Measurements from ENCODE around the gene NDUFA5.
A peak's percentile ranks its signal among the peaks of the same experiment; 100 is the strongest.

NDUFA5 gene

DNA sequence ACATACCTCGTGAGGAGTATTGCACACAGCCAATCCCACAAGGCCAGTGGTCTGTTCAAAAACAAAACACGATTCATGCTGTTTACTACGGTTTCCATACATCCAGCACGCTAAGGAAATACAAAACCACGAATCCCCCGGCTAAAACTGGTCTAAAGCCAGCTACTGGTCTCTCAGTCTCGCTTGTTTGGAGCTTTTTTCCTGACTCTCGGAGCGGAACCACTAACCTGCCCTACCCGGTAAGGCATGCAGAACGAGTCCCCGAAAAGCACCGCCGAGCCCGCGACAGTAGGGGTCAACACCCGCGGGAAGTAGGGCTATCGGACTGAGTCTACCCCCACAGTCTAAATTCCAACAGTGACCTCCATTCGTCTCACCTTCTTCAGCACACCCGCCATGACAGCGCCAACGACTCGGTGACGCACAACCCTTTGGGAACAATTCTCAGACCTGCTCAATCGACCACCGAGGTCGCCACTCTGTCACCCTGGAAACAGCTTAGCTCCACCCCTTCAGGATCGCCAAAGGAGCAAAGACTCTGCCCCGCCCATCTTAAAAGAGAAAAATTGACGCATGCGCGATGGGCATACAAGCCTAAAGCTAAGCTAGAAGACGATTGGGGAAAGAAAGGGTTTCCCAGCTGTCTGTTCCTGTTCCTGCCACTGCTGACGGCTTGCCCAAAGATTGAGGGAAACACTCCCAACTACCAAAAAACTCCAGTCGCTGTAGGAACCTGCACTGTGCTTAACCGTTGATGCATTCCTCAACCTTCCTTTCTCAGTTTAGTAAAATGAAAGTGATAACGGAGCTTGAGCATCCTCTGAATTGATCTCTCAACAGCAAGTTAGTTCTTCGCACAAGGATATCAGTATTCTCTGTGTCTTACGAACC lies at the start of gene NDUFA5:
Gene NDUFA5, minus strand, starts transcription at position 421 of the 891 bp plus-strand sequence. Its CDS starts 23 bp downstream, at position 398.
- peak; percentile 97 for DNase-seq

DNA sequence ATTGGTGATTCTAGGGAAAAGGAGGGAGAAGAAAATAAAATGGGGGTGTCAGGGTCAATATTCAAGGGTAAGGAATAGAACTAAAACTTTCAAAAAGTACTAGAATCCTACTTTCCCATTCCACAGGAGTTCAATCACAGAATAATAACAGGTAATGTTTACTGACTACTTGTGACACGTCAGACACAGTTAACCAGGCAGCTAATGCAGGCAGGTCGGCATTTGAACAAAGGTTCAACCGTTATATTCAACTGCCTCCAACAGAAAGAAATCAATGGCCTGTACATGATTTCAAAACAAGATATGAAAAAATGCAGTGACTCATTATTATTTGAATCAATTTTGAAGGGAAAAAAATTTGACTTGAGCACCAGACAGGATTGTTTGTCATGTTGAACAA lies 47.1 kb upstream of the NDUFA5 start:
- no peak for DNase-seq

- DNase-seq = no peak
Observed at GRCh38 chr7:123602648-123603047, 45.0 kb upstream of the NDUFA5 start.

DNA sequence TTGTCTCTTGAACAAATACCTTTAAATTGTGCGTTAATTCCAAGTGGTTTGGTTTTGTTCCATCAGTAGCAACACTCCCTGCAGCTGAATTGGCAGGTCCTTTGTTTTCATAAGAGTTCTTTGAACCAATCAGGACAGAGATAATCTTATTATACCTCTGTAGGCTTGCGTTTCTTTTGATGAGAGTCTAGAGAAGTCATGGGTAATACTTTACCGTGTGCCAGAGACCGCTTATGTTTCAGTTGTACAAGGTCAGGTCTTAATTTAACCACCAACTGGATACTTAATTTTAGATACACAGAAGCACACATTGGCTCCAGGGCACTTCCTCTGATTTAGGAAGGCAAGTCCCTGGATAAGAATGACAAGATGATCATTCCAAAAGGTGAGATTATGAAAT lies 43.9 kb upstream of the NDUFA5 start, which contains the start of gene ASB15:
Gene ASB15, plus strand, starts transcription at position 292 of the 400 bp plus-strand sequence. CDS start 12,682 bp downstream, outside the sequence.
- DNase-seq = no peak

- no peak for DNase-seq
Observed at GRCh38 chr7:123600876-123601275, 43.3 kb upstream of the NDUFA5 start.

- DNase-seq = no peak
Observed at GRCh38 chr7:123599766-123600165, 42.1 kb upstream of the NDUFA5 start.

GRCh38 chr7:123598657-123599056 lies 41.0 kb upstream of the NDUFA5 start:
- no peak for DNase-seq

DNA sequence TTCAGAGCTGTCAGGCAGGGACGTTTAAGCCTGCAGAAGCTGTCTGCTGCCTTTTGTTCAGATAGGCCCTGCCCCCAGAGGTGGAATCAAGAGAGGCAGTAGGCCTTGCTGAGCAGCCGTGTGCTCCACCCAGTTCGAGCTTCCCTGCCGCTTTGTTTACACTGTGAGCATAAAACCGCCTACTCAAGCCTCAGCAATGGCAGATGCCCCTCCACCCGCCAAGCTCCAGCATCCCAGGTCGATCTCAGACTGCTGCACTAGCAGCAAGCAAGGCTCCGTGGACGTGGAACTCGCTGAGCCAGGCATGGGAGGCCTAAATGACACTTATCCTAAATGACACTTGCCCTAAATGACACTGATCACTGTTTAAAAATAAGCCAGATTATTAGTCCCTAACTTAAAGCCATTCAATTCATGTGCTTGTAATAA lies 37.2 kb upstream of the NDUFA5 start:
- DNase-seq = no peak

DNA sequence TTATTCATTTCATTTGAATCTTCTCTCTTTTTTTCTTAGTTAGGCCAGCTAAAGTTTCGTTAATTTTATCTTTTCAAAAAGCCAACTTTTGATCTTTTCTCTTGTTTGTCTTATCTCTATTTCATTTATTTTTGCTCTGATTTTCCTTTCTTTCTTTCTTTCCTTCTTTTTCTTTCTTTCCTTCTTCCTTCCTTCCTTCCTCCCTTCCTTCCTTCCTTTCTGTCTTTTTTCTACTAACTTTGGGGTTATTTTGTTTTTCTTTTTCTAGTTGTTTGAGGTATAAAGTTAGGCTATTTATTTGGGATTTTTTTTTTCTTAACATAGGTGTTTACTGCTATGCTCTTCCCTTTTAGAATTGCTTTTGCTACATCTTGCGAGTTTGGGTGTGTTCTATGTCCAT lies 30.8 kb upstream of the NDUFA5 start:
- no peak for DNase-seq

GRCh38 chr7:123583821-123584220 lies 26.2 kb upstream of the NDUFA5 start:
- no peak for DNase-seq

DNA sequence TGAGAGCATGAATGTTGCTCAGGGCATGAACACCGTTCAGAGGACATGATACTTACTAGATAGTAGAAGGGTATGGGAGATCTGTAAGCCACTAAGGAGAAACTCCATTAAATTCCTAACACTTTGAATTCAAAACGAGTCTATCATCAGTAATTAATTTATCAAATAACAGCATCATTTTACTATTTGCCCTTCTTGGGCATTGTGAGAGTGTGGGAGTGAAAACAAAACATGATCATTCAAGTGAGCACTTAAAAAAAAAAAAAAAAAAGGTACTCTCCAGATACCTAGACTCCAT lies 23.5 kb upstream of the NDUFA5 start:
- DNase-seq = no peak

DNA sequence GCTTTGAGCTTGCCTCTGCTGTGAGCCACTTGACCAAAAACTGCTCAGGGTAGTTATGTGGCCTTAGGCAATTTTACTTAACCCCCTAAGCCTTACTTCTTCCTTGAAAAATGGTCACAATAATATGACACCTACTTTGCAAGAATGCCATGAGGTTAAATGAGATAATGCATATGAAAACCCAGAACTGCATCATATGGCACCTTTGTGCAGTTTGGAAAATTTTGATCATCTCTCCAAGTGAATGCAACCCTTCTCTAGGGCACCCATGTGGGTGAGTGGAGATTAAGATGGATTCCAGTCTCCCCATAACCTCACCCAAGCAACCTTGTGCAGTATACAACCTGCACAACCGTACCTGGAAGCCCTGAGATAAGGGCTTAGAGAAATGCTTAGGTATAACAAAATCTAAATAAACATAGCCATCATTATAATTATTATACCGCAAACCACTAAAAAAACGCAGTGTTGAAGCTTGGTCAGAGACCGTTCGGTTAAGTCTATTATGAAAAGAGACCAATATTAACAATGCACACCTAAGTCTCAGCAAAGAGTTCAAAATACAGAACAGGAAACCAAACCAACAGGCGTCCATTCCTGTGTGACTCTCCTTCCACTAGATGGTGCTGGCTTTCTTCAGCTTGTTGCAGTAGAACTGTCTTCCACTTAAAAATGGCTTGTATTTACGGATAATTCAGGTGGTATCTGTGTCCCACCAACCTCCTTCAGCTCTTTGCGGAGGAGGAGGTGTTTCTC lies 23.0 kb upstream of the NDUFA5 start:
- DNase-seq = no peak

- DNase-seq = no peak
Observed at GRCh38 chr7:123579416-123579815, 21.8 kb upstream of the NDUFA5 start.

DNA sequence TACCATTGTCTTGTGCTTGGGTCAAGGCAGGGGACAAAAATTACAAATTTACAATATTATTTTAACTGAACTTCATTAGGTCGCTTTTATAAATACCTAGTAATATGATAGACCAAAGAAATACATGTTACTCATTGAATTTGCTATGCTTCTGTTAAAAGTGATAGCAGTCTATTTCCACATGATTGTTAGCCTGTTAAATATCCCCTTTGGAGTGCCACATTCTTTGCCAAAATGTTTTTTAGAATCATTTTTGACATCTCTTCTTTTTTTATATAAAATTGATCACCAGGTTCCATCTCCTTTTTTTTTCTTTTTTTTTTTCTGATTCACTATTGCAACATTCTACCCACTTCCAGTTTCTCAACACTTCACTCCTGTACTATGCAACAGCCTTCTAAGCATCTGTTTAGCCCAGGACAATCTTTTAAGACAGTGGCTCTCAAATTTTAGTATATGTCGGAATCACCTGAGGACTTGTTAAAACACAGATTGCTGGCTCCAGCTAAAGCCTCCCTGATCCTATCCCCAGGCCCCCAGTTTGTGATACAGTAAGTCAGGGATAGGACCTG lies 16.4 kb upstream of the NDUFA5 start:
- no peak for DNase-seq

DNA sequence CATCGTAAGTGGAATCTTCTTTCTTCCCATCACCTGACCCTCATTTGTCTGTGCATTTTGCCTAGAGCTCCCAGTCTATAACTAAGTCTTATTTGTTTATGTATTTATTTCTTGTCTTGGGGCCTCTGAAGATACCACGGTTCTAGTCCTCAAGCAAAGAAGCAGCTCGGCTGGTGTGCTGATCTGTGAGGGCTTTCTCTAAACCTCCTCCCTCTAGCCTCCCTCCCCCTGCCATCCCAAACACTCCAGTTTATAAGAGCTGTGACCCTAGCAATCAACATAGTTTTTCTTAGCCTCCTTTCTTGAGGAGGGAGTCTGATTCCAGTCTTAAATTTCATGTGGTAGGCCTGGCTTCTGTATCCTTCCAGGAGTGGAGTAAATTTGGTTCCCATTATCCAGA lies 15.7 kb upstream of the NDUFA5 start:
- no peak for DNase-seq

DNA sequence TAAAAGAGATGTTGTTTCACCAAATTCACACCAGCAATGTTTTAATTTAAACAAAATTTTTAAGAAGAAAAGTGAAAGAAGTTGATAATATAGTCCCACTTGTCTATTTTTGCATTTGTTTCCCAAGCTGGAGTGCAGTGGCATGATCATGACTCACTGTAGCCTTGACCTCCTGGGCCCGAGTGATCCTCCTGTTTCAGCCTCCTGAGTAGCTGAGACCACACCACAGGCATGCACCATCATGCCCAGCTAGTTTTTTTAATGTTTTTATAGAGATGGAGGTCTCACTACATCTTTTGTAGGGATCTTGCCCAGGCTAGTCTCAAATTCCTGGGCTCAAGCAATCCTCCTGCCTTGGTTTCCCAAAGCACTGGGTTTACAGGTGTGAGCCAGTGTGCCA lies 14.1 kb upstream of the NDUFA5 start:
- DNase-seq = no peak

DNA sequence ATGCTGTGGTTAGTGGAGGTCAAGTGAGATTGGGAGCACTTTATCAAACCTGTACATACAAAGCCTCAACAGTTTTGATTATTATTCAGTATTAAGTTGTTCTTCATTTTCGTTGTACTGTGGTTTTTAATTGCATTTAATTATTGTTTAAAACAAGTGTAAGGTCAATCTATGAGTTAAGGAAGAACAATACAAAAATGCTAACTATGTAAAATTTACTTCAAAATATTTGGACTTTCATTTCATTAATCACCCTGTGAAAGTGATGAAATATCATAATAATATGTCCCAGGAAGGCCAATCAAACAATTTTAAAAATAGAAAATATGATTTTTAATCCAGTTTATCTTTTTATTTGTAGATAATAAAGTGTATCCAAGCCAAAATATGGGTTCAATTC lies 13.6 kb upstream of the NDUFA5 start:
- no peak for DNase-seq

GRCh38 chr7:123570390-123571182 lies 13.0 kb upstream of the NDUFA5 start:
- DNase-seq = no peak

DNA sequence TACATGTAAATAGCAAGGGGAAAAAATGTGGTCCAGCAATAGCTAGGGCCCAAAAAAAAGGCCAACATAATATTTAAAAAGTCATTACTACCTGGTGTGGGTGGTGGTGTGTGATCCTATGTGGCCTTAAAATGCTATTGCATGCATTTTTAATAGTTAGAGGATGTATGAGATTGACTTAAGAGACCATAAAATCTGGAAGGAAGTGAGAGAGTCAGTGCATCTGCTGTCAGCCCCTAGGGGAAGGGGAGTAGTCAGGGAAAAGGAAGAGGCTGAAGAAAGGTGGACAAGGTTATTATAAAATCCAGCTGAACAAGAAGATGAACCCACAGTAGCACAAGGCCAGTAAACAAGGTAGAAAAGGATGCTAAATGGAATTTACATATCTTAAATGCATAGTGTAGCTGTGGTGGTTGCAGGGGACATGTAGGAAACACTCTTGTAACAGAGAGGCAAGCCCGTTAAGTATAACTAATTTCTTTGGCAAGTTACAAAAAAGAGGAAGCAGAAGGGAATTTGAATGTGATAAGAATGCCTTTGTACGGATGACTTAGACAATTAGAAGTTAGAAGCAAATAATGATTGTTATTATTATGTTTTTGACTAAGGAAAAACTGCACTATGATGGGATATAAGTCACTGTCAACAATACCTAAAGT lies 11.9 kb upstream of the NDUFA5 start:
- DNase-seq = no peak

DNA sequence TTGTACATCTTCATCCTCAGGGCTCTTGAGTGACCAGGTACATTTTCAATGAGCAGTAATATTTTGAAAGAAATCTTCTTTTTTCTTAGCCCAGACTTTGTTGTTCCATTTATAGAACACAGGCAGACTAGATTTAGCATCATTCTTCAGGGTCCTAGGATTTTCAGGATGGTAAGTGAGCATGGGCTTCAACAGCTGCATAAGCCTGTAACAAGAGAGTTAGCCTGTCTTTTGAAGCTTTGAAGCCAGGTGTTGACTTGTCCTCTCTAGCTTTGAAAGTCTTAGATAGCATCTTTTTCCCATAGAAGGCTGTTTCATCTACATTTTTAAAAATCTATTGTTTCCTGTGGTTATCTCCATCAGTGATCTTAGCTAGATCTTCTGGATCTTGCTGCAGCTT lies 4.5 kb upstream of the NDUFA5 start:
- no peak for DNase-seq

- no peak for DNase-seq
Observed at GRCh38 chr7:123558289-123558874, 764 bp upstream of the NDUFA5 start.

DNA sequence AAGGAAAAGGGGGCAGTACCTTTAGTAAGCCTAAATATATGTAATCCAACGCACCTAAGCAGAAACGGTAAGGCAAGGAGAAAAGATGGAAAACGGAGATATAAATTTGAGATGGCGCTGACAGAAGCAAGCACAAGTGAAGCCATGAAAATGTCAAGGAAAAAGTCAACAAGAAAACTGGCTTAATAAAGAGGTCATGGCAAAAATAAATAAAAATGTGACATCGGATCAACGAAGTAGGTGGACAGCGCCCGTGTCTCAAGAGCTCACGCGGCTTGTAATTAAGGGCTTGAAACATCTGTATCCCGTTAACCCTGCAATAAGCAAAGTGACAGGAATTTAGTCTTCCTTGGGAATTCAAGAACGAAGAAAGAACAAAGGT lies 611 bp downstream of the NDUFA5 start:
- no peak for DNase-seq
